ENCODE results near the gene GPI.

DNA sequence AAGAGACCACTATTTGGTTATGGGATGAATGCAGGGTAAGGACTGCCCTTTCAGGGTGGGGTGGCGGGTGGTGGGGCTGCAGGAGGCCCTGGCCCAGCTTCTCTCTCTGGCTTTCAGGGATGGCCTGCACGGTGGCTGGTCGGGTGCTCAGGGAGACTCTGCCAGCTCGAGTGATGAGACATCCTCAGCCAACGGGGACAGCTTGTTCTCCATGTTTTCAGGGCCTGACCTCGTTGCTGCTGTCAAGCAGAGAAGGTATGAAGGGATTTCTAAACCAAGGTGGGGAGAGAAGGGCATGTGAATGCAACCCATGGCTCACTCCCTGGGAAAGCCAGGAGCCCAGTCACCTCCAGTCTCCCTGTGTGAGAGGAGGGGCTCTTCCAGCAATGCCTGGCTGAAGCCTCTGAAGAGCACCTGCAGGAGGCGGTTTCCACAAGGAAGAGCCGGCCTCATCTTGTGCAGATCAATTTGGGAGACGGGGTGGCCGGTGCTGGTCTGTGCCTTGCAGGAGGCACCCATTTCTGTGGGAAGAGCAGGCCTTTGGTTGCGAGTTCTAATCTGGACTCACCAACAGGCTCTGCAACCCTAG, 16.0 kb upstream of the GPI start:
- TF ChIP-seq, protein P1, sequence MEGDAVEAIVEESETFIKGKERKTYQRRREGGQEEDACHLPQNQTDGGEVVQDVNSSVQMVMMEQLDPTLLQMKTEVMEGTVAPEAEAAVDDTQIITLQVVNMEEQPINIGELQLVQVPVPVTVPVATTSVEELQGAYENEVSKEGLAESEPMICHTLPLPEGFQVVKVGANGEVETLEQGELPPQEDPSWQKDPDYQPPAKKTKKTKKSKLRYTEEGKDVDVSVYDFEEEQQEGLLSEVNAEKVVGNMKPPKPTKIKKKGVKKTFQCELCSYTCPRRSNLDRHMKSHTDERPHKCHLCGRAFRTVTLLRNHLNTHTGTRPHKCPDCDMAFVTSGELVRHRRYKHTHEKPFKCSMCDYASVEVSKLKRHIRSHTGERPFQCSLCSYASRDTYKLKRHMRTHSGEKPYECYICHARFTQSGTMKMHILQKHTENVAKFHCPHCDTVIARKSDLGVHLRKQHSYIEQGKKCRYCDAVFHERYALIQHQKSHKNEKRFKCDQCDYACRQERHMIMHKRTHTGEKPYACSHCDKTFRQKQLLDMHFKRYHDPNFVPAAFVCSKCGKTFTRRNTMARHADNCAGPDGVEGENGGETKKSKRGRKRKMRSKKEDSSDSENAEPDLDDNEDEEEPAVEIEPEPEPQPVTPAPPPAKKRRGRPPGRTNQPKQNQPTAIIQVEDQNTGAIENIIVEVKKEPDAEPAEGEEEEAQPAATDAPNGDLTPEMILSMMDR (IDR thresholded peaks at IDR 0.05): no peak
- TF ChIP-seq POLR2A (IDR thresholded peaks at IDR 0.05): no peak
